ENCODE data around the gene NEK10.
"Not testable (repeated sequence)": the region's sequence is repeated elsewhere in the genome, so short reads cannot be mapped to it uniquely, and the experiment has no call there.

The NEK10 gene

DNA sequence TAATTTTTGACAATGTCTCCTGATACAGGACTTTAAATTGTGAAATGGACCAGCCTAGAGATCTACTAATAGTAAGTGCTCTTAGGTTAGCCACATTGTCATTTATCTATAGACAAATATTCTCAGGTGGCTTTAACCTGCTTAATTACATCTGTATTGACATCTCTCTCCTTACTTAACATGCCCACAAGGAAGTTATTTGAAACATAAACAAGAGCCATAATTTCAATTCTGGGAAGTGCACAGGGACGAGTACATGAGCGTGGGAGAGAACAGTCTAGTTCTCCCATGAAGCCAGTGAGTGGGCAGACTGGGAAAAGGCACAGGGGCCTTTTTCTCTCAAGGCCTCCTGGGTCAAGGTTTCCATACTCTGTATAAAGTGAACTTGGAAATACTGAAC lies 54.2 kb downstream of the NEK10 start:
- no peak for DNase-seq (ENCODE audit: low spot score)

DNA sequence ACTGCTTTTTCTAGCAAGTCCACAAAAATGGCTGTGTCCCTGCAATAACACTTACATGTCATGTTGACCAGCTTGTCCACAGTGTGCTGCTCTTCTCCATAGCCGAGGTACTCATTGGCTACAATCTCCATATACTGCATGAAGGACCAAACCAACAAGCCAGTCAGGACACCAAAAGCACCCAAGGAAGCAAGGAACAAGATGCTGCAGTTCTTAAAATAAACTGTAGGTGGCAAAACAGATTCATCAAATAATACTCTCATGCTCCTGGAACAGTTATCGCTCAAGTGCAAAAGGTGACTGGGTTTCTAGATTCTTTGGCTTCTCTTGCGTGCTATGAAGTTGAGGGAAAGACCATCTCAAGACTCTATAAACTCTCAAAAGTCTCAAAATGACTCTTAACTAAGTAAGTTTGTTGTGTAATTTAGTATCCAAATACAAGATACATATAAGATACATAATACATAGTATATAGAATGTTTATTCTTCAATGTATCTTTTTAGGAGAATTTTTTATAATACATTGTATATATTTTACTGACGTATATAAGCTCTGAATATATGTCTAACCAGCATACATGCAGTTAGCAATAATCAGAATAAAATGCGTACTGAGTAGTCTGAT lies 57.0 kb downstream of the NEK10 start:
- peak; percentile 64 for DNase-seq (ENCODE audit: low spot score)

DNA sequence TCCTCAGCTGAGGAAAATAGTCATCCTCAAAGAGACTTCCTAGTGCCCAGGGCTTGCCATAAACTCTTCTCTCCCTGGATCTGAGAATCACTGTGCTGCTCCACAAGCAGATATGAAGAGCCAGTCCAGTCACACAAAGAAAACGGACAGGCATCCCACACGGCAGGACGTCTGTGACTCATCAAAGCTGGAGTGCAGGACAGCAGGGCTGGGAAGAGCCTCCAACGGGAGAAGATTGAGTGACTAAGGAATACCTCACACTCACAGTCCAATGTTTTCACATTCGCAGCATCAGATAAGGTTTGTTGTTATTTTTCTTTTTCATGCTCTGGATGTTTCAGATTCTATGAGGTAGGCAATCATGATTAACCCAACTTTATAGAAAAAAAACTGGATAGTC lies 57.8 kb downstream of the NEK10 start:
- no peak for DNase-seq (ENCODE audit: low spot score)

DNA sequence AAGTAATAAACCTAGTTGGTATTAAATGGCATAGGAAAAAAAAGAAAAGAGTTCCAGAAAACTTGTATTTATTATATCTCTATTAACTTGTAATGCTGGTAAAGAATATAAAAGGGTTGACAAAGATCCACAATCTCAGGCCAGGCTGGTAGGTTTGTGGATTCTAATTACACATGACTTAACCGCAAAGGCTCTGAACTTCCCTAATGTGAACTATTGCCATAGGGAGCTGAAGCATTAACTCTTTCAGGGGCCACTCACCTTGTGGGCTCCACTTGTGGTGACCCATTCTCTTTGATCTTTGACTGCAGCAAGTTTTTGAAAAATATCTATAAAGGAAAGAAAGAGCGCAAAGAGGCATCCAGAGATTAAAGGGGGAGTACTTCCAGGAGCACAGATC lies 58.5 kb downstream of the NEK10 start:
- no peak for DNase-seq (ENCODE audit: low spot score)

GRCh38 chr3:27307566-27307965 lies 61.6 kb downstream of the NEK10 start:
- DNase-seq (ENCODE audit: low spot score) = no peak

DNA sequence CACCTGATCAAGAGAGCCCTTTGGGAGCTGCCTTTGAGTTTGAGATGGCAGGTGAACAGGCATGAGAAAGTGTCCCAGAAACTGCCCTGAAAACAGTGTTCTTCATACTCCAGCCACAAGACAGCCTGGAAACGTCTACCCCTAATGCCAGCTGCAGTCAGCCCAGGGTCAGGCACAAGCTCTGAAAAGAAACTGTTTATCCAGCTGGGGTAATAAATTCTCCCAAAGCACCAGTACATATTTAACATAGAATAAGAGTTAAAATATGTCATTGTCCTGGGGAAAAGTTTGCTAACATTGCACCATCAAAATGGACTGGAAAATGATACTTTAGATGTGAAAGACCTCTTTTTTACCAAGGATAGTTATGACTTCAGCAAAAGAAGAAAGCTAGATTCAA lies 66.3 kb downstream of the NEK10 start:
- no peak for DNase-seq (ENCODE audit: low spot score)

- DNase-seq (ENCODE audit: low spot score) = not testable (repeated sequence)
Measured at GRCh38 chr3:27298981-27299380, 70.2 kb downstream of the NEK10 start.

GRCh38 chr3:27293939-27294338 lies 75.2 kb downstream of the NEK10 start:
- no peak for DNase-seq (ENCODE audit: low spot score)

- DNase-seq (ENCODE audit: low spot score) = no peak
Measured at GRCh38 chr3:27290760-27291159, 78.4 kb downstream of the NEK10 start.

GRCh38 chr3:27289769-27290413 lies 79.3 kb downstream of the NEK10 start:
- no peak for DNase-seq (ENCODE audit: low spot score)

DNA sequence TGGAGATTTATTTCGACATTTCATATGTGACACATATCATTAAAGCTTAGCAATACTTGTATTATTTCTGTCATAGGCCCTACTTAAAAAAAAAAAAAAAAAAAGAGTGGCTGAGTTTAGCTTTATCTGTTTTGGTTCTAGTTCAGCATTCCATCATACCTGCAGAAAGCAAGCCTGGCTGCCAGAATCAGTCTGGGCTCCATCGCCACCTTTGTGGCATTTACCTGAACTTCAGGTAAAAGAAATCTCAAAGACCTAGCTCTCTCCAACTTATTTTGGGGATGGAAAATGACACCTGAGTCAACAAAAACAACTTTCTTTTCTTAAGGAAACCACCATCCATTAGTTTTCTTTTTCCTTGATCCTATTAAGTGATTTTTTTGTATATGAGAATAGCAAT lies 82.1 kb downstream of the NEK10 start:
- DNase-seq (ENCODE audit: low spot score) = no peak

GRCh38 chr3:27286467-27286866 lies 82.7 kb downstream of the NEK10 start:
- not testable (repeated sequence) for DNase-seq (ENCODE audit: low spot score)

GRCh38 chr3:27285668-27286067 lies 83.5 kb downstream of the NEK10 start:
- no peak for DNase-seq (ENCODE audit: low spot score)

DNA sequence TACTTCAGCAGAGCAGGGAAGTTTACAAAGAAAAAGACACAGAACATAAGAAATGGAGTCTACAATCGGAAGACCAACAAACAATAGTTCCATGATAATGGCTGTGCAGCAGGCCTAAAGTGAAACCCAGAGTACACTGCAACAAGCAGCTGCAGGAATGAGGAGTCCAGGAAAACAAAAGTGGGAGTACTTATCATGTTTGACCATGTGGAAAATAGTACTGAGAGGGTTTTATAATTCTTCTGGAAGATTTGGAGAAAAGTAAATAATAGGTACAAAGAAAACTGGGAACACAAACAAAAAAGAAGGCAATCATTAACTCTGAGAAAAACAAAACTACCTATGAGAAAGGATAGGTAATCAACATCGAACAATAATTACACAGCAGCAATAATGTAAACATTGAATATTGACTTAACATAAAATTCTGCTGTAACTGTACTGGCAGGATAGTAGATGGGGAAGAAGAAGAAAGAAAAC lies 87.5 kb downstream of the NEK10 start:
- no peak for DNase-seq (ENCODE audit: low spot score)

DNA sequence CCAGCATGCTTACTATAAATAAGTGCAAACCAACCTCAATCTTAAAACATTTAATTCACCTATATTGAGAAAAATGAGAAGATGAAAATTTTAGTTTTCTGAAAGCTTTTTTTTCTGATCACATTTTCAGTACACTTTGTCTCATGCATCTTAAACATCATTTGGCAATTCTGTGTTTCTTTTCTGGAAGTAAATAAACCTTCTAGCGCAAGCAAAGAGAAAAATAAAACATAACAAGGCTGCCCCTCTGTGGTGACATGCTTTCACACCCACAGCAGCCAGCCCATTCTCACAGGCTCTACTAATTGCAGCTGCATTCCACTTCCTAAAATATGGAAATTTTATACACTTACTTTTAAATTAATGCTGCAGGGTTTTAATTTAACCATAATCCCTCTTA lies 90.1 kb downstream of the NEK10 start:
- DNase-seq (ENCODE audit: low spot score) = no peak

GRCh38 chr3:27278383-27279055 lies 90.7 kb downstream of the NEK10 start:
- DNase-seq (ENCODE audit: low spot score) = no peak

GRCh38 chr3:27275441-27275990 lies 93.7 kb downstream of the NEK10 start:
- no peak for DNase-seq (ENCODE audit: low spot score)

GRCh38 chr3:27271890-27272289 lies 97.3 kb downstream of the NEK10 start:
- no peak for DNase-seq (ENCODE audit: low spot score)

GRCh38 chr3:27254896-27255295 lies 114.3 kb downstream of the NEK10 start:
- DNase-seq (ENCODE audit: low spot score) = no peak

DNA sequence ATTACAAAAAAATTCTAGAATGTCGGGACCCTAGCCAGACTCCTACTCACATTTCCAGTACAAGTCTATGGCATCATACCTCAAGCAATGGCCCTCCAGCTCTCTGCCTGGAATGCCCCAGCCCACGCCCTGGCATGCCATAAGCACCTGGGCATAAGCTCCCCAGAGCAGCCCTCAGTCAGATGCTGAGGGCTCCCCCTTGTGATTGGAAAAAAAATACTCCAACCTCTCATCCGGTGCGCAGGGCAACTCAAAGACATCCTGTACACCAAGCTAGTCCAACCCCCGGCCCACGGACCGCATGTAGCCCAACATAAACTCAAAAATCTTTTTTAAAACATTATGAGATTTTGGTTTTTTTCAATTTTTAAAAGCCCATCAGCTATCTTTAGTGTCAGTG lies 115.4 kb downstream of the NEK10 start:
- peak; percentile 53 for DNase-seq (ENCODE audit: low spot score)

- no peak for DNase-seq (ENCODE audit: low spot score)
Measured at GRCh38 chr3:27253391-27253790, 115.8 kb downstream of the NEK10 start.

DNA sequence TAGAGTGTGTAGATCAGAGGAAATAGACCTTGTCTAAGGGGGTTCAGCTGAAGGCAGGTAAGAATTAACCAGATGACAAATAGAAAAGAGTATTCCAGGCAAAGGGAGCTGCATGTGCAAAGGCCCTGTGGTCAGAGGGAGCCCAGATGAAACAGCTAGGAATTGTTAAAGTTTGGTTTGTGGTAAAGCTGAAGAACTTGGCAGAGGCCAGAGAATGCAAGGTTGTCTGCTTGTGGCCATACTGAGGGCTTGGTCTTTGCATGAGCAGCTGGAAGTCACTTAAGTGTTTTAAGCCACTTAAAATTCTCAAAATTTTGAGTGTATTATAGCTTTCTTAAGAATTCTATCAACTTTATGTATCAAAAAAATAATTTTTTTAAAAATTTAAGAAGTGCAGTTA lies 116.5 kb downstream of the NEK10 start:
- DNase-seq (ENCODE audit: low spot score) = no peak

DNA sequence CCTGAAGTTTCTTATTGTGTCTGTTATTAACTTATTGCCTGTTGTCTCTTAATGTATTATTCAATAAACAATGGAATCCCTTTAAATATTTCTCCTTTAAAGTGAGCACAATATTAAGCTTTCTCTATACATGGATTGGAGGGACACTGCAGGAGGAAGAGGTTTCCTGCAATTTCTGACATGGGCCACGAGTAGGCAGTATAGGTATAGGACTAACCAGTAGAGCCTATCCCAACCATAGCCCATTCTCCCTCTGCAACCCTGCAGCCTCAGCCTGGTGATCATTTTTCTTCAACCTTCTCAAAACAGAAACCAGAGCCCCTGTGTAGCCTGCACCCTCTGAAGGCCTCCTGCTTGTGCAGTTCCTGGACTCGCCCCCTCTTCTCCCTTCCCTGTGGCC lies 124.8 kb downstream of the NEK10 start:
- DNase-seq (ENCODE audit: low spot score) = no peak
